Endothelial cell of umbilical vein (primary cell): ENCODE data around the gene WDR5. TPM values are rescaled to one million over a fixed set of nuclear protein-coding genes. Genes with fewer than 3 reads are reported as not detected.

Experiments
- BruUV-seq: library from RNA; stranded (reverse); fragments of 400-500 nt; replicated peaks from 2 replicates; lab custom pipeline; 2021; lab: Mats Ljungman, UMichigan
- CTCF ChIA-PET: fragments of 300-600, 350-600 bp; sonication (Branson Sonifier 250); formaldehyde crosslinking; loops from one replicate; lab custom pipeline; 2021; ENCODE audit warnings: antibody characterized with exemption, inconsistent platforms; lab: Charles Lee
- POLR2A ChIA-PET: fragments of 300-600, 350-600 bp; sonication (Branson Sonifier 250); formaldehyde crosslinking; loops from one replicate; lab custom pipeline; 2021; ENCODE audit warnings: antibody characterized with exemption, inconsistent platforms; lab: Charles Lee
- DNase-seq: peaks from one replicate; pipeline ENCODE4 v3.0.0-alpha.2; 2011; ENCODE audit warnings: low read depth, low spot score
- FAIRE-seq: peaks from 2 replicates; lab custom pipeline; 2011; peaks lifted over from hg19 to GRCh38; lab: Jason Lieb, UNC
- H2AFZ ChIP-seq: 2 replicates; pipeline ENCODE4 v1.6.0; 2012; ENCODE audit warnings: low read depth, low read length, control low read depth, inconsistent platforms
- H3K27ac ChIP-seq: 2 replicates; pipeline ENCODE4 v1.5.1; 2011; ENCODE audit warnings: low read depth, mild to moderate bottlenecking, control low read depth, low read length, moderate library complexity; ENCODE audit not compliant: insufficient read depth
- H3K27me3 ChIP-seq, 2 experiments: 2 replicates each; pipeline versions ENCODE4 v1.6.0 to v1.6.1; 2011; ENCODE audit warnings: low read length in 2 of 2, mixed read lengths in 1 of 2; ENCODE audit not compliant: control insufficient read depth in 2 of 2, insufficient read depth in 2 of 2
- H3K36me3 ChIP-seq, 2 experiments: 2 replicates in 1 of 2; 3 replicates in 1 of 2; pipeline ENCODE4 v1.5.1; 2011; ENCODE audit warnings: low read length in 2 of 2, mild to moderate bottlenecking in 1 of 2, moderate library complexity in 1 of 2; ENCODE audit not compliant: control insufficient read depth in 2 of 2, insufficient read depth in 2 of 2; ENCODE audit errors: extremely low read depth in 1 of 2
- H3K4me1 ChIP-seq: 3 replicates; pipeline ENCODE4 v1.5.1; 2011; ENCODE audit warnings: mild to moderate bottlenecking, low read length; ENCODE audit not compliant: control insufficient read depth, insufficient read depth; ENCODE audit errors: extremely low read depth
- H3K4me2 ChIP-seq: 2 replicates; pipeline ENCODE4 v1.6.1; 2011; ENCODE audit warnings: low read length, control low read depth, mixed read lengths; ENCODE audit not compliant: insufficient read depth
- H3K4me3 ChIP-seq, 3 experiments: fragments of 200-600 bp in 1 of 3; sonication (generic), shearing (Covaris generic) in 1 of 3; replicated peaks in 1 of 3; 2 replicates each; pipeline ENCODE4 v1.5.1; 2011 to 2016; ENCODE audit warnings: control low read depth in 3 of 3, low read length in 3 of 3, mild to moderate bottlenecking in 2 of 3, inconsistent platforms in 1 of 3, low read depth in 1 of 3, moderate library complexity in 1 of 3; ENCODE audit not compliant: insufficient read depth in 1 of 3
- H3K79me2 ChIP-seq: 2 replicates; pipeline ENCODE4 v1.6.0; 2012; ENCODE audit warnings: low read length, inconsistent platforms; ENCODE audit not compliant: control insufficient read depth, insufficient read depth
- H3K9ac ChIP-seq: replicated peaks from 2 replicates; pipeline ENCODE3; 2011; ENCODE audit warnings: low read length, control low read depth; ENCODE audit not compliant: insufficient read depth; ENCODE audit errors: extremely low read depth
- H3K9me1 ChIP-seq: replicated peaks from 3 replicates; pipeline ENCODE4 v1.6.0; 2011; ENCODE audit warnings: mild to moderate bottlenecking, low read length; ENCODE audit not compliant: control insufficient read depth, insufficient read depth; ENCODE audit errors: extremely low read depth
- H3K9me3 ChIP-seq: replicated peaks from 2 replicates; pipeline ENCODE4 v1.5.1; 2012; ENCODE audit warnings: low read length, inconsistent platforms; ENCODE audit not compliant: control insufficient read depth, insufficient read depth
- H4K20me1 ChIP-seq: replicated peaks from 2 replicates; pipeline ENCODE3; 2011; ENCODE audit warnings: mild to moderate bottlenecking, low read length; ENCODE audit not compliant: control insufficient read depth, insufficient read depth; ENCODE audit errors: extremely low read depth
- CTCF ChIP-seq, 2 donors: IDR thresholded peaks; 1 replicate in 1 of 2; 2 replicates in 1 of 2; pipeline ENCODE4 v1.5.1; 2011; ENCODE audit warnings: low read length in 2 of 2, mild to moderate bottlenecking in 2 of 2, moderate library complexity in 2 of 2, control low read depth in 1 of 2, inconsistent platforms in 1 of 2, low read depth in 1 of 2; ENCODE audit not compliant: insufficient read depth in 1 of 2; ENCODE audit errors: extremely low read depth in 1 of 2
- EZH2 ChIP-seq: IDR thresholded peaks from 2 replicates; pipeline ENCODE4 v1.6.1; 2012; ENCODE audit warnings: borderline replicate concordance, low read depth, mild to moderate bottlenecking, moderate library complexity, low read length, inconsistent platforms; ENCODE audit not compliant: severe bottlenecking
- FOS ChIP-seq: IDR thresholded peaks from 2 replicates; pipeline ENCODE4 v1.6.1; 2011; ENCODE audit warnings: mild to moderate bottlenecking, low read length, moderate library complexity, borderline replicate concordance; ENCODE audit not compliant: insufficient read depth
- JUN ChIP-seq: IDR thresholded peaks from 2 replicates; pipeline ENCODE4 v1.6.1; 2011; ENCODE audit warnings: borderline replicate concordance, low read depth; ENCODE audit not compliant: insufficient read length, insufficient read depth
- MAX ChIP-seq: IDR thresholded peaks from 2 replicates; pipeline ENCODE4 v1.6.1; 2011; ENCODE audit not compliant: insufficient read depth, insufficient read length
- MYC ChIP-seq: IDR thresholded peaks from one replicate; pipeline ENCODE4 v1.6.1; 2011; ENCODE audit warnings: mild to moderate bottlenecking, low read depth, low read length
- POLR2AphosphoS5 ChIP-seq: IDR thresholded peaks from 2 replicates; pipeline ENCODE4 v1.6.1; 2012; ENCODE audit warnings: low read depth, mild to moderate bottlenecking, control low read depth, low read length, moderate library complexity; ENCODE audit not compliant: insufficient read depth
- dilution Hi-C: fragments of 300-500 bp; cut with MboI; formaldehyde crosslinking; loops from one replicate; pipeline ENCODE4 v1.15.0; 2019; ENCODE audit warnings: low sequenced_read_pairs; ENCODE audit not compliant: extremely low pct_ligation_motif_present
- intact Hi-C: fragments of 100-400 bp; cut with micrococcal nuclease; formaldehyde crosslinking; loops from one replicate; pipeline ENCODE4 v1.10.0; 2022
- polyA plus RNA-seq, 4 experiments: library from polyadenylated mRNA; depleted of rRNA in 3 of 4; stranded (reverse) in 3 of 4; unstranded in 1 of 4; fragments of >200 nt; gene quantifications; 2 replicates each; pipeline versions ENCODE4 v1.2.1 to v1.2.3, GENCODE V29; 2011 to 2012; ENCODE audit warnings: missing spikeins in 1 of 4
- total RNA-seq: library from RNA; stranded (reverse); gene quantifications from 2 replicates; pipeline ENCODE4 v1.2.3, GENCODE V29; 2021

The WDR5 gene
- total and polyA plus RNA-seq, 2 donors (not counting 3 experiments of a cell fraction or from before 2014, with no cell fraction given), result 32.1 to 42.5 TPM

- H3K9me3 ChIP-seq, result no peaks in the 10 kb centered on the region
- peaks cover 2 to 3% of the 10 kb centered on the region in 2 experiments for H3K27me3 ChIP-seq
- dilution Hi-C loops (no loop called here), intact Hi-C loops (no loop called here)
- BruUV-seq, result no TSS peak
- H3K9ac ChIP-seq, result no peak overlapping the region
- no peaks in the 10 kb centered on the region for H3K36me3 ChIP-seq
- ChIA-PET POLR2A (no interaction called here), CTCF (no interaction called here)
- no peak overlapping the region for H3K27ac ChIP-seq
- H2AFZ ChIP-seq, result no peak overlapping the region
- no peaks in the 10 kb centered on the region for H4K20me1 ChIP-seq
- DNase-seq, result no peak
- no peaks in the 10 kb centered on the region for H3K79me2 ChIP-seq
- H3K4me2 ChIP-seq, result no peak overlapping the region
- no peak for TF ChIP-seq FOS
- no peak for TF ChIP-seq JUN
- TF ChIP-seq CTCF (IDR thresholded peaks at IDR 0.05; ENCODE audit: extremely low read depth in 1 of 2, insufficient read depth in 1 of 2, low read depth in 1 of 2, low read length in 2 of 2), result no peak
- TF ChIP-seq MYC, result no peak
- TF ChIP-seq EZH2, result no peak
- no peak for TF ChIP-seq POLR2AphosphoS5
- no peak for TF ChIP-seq MAX
- H3K9me1 ChIP-seq, result no peaks in the 10 kb centered on the region
- no peak overlapping the region for H3K4me3 ChIP-seq
- H3K4me1 ChIP-seq, result no peaks in the 10 kb centered on the region
- FAIRE-seq, result no peak
These were observed 42.5 kb downstream of the WDR5 start for GRCh38 chr9:134178394-134178767.
